NCI-H128 (cell line): ENCODE measurements around the gene SCN5A.

Source experiments
- DNase-seq: peaks from one replicate; lab custom pipeline; 2025; ENCODE audit not compliant: unreplicated experiment; lab: John Stamatoyannopoulos, UW

The SCN5A gene

DNA sequence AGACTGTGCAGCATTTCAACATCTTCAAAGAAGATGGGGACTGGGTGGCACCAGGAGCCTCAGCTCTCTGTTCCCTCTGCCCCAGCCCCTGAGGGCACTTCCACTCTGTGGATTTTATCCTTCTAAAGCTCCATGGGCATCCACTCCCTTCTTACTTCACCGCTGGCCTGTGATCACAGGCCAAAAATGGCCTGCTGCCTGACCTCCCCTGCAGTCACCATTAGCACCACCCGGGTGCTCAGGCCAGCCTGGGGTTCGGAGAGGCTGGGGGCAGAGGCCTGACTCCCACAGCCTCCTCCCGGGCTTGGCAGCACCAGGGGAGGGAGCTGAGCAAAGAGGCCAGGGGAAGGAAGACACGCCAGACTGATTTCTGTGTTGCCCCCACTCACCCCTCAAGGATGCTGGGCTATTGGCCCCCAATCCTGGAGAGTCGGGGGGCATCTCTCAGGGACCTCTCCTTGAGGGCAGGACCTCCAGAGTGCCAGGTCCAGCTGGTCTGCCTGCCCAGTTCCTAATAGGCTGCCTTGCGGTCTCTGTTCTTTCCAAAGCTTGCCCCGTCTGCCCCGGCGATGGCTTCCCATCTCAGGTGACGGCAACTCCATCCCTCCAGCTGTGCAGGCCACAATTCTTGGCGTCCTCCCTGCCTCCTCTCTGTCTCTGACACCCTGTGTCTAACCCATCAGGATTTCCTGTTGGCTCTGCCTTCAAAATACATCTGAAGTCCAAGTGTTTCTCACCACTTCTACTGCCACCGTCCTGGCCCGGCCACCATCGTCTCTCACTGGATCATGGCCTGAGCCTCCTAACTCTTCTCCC is 86.2 kb downstream of the SCN5A start:
- no peak for DNase-seq

DNA sequence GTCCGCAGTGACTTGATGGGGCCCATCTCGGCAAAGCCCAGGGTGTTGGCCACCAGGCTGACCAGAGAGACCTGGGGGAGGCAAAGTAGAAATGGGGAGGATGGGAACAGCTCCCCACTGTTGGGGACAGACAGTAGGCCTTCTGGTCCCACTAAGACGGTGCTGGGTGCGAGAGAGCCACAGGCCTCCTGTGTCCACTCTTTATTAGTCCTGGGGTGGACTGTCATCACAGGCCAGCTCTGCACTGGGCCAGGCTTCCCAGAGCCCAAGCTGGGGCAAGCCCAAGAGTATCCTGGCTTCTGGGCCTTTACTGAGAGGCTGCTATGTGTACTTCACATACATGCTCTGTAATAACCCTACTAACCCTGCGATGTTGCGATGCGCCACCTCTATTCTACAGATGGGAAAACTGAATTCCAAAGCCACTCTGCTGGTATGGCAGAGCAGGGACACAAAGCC is 87.0 kb downstream of the SCN5A start:
- no peak for DNase-seq

- DNase-seq = no peak
These were observed 87.6 kb downstream of the SCN5A start for GRCh38 chr3:38561746-38562466.

DNA sequence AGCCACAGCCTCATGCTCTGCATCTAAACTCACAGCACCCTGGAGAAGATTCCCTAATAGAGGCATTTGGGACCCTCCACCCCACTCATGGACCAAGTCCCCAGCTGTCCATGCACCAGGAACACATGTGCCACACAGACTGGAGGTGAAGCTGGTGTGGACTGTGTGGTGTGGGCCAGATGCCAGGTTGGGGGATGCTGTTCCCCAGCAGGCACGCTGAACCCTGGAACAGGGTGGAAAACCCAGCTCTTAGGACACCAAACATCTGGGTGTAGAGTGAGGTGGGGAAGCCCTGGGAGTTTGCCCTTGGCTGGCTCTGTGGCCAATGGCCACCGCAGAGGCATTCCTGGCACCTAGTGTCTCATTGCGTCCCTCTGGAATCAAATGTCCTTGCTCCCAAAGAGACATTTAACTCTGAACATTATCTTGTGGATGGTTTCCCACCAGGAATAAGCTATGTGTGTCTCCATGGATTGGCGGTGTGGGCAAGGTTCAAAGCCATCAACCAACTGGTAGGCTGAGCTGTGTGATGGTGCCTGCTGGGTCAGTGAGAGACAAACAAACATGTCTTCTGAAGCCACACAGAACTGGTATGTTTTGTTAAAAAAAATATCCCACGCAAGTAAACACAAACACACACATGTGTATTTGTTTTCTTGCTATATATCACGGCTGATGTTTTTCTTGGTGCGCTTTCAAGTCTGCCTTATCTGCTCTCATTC is 88.3 kb downstream of the SCN5A start:
- no peak for DNase-seq

- DNase-seq = no peak
These were observed 89.2 kb downstream of the SCN5A start for GRCh38 chr3:38560284-38560683.

GRCh38 chr3:38558864-38559263 is 90.6 kb downstream of the SCN5A start:
- DNase-seq = no peak

GRCh38 chr3:38556640-38557358 is 92.7 kb downstream of the SCN5A start:
- DNase-seq = no peak

DNA sequence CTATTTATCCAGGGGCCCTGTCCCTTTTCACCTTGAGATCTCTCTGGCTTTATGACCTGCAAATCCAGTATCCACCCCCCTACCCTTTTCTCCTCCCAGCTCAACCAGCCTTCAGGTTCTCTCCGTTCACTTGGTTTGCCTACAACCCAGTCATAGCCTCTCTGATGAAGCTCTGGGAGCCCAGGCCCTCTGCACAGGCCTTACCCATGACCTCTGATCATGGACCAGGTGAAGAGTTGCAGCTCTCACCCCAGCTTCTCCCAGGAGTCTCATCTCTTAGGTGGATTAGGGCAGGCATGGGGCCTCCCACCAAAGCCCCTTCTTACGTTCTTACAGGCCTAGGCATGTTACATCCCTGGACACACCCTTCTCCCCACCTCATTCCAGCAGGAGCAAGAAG is 93.6 kb downstream of the SCN5A start:
- no peak for DNase-seq

GRCh38 chr3:38555149-38555840 is 94.2 kb downstream of the SCN5A start:
- DNase-seq = no peak

- no peak for DNase-seq
These were observed 95.2 kb downstream of the SCN5A start for GRCh38 chr3:38554127-38554827.

- no peak for DNase-seq
These were observed 96.4 kb downstream of the SCN5A start for GRCh38 chr3:38553071-38553470.

DNA sequence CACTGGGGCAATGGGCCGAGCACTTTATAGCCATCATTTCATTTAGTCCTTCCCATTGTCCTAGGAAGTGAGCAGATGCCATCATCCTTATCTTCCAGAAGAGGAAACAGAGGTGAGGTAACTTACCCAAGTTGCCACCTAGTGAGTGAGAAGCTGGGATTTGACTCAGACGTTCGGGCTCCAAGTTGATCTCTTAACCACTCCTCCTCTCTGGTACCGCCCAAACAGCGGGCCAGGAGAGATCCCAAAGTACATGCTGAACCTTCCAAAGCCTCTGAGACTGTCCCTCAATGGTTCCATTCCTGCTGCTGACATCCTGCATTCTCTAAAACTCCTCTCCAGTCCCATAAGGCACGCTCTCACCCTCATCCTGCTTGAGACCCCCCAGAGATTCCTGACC is 97.1 kb downstream of the SCN5A start:
- no peak for DNase-seq

- no peak for DNase-seq
These were observed 98.3 kb downstream of the SCN5A start for GRCh38 chr3:38551026-38551832.

DNA sequence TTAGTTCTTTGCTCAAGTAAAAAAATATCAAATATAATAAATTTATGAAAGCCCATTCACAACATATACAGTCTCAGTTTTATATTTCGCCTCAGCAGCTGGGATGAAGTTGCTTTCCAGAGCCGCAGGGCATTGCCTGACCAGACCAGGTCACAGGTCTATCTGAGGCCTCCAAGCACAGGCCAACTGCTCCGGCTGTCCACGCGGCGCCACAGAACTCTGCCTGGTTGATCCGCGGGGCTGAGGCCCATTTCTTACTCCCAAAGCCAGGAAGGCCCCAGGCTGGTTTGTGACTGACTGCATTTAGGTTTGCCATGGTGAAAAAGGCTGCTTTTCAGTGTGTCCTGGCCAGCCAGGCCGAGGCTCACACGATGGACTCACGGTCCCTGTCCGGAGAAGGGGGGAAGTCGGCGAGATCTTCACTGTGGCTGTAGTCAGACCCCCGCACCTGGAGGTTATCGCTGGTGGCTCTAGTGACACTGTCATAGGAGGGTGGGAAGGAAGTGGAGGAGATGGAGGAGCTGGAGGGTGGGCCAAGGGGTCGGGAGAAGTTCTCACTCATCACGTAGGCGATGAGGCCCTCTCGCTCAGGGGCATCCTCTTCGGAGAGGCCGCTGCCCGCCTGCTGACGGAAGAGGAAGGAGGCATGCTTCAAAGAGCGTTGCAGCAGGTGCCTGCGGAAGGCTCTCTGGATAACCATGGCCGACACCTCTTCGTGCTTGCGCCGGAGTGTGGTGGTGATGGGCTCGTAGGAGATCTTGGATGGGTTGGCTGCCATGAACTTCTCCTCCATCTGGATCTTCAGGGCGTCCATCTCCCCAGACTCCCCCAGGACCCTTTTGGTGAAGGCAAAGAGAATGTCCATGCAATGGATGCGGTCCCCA is 99.3 kb downstream of the SCN5A start:
- no peak for DNase-seq

DNA sequence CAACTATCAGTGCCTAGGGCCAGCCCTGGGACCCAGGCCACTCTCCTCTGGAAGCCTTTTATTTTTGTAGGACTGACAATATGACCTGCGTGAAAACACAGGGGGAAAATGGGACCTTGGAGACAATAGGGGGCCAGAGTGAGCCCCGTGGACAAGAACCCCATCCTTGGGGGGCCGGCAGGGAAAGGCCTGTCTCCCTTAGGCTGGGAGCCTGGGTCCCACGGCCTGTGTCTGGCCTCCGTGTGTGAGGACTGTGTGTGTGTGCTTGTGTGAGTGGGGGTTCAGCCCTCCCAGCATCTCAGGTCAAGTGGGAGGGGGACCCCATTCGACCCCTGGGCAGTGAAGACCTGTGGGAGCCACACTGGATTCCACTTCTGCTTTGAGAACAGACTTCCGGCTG is 100.0 kb downstream of the SCN5A start:
- no peak for DNase-seq

- DNase-seq = no peak
These were observed 100.4 kb downstream of the SCN5A start for GRCh38 chr3:38549082-38549481.

- no peak for DNase-seq
These were observed 101.1 kb downstream of the SCN5A start for GRCh38 chr3:38548154-38548931.
